Uterus (tissue), 4 donors: ENCODE data around the gene ANKLE2. TPM values are rescaled to one million over a fixed set of nuclear protein-coding genes. Genes with fewer than 3 reads are reported as not detected.
A peak's percentile ranks its signal among the peaks of the same experiment; 100 is the strongest.
"Not testable (repeated sequence)": the region's sequence is repeated elsewhere in the genome, so short reads cannot be mapped to it uniquely, and the experiment has no call there.

Experiments
- DNase-seq, 2 donors: peaks; one replicate each; pipeline ENCODE4 v3.0.0-alpha.2; 2019 to 2020
- H3K27ac ChIP-seq, 2 donors: fragments of 200-600 bp; sonication (generic); 1 replicate in 1 of 2; 2 replicates in 1 of 2; pipeline ENCODE4 v1.5.1; 2016 to 2018
- H3K27me3 ChIP-seq, 2 donors: fragments of 200-600 bp; sonication (generic); one replicate each; pipeline ENCODE4 v1.5.1; 2018 to 2019; ENCODE audit warnings: control low read depth in 1 of 2
- H3K36me3 ChIP-seq, 2 donors: fragments of 200-600 bp; sonication (generic); one replicate each; pipeline ENCODE4 v1.5.1; 2019; ENCODE audit warnings: control low read depth in 1 of 2
- H3K4me1 ChIP-seq, 2 donors: fragments of 200-600 bp; sonication (generic); one replicate each; pipeline ENCODE4 v1.5.1; 2018 to 2019; ENCODE audit warnings: control low read depth in 1 of 2
- H3K4me3 ChIP-seq, 2 donors: fragments of 200-600 bp; sonication (generic); 1 replicate in 1 of 2; 2 replicates in 1 of 2; pipeline ENCODE4 v1.5.1; 2018 to 2019; ENCODE audit warnings: mild to moderate bottlenecking in 1 of 2
- H3K9me3 ChIP-seq, 2 donors: fragments of 200-600 bp; sonication (generic); one replicate each; pipeline ENCODE4 v1.5.1; 2019; ENCODE audit warnings: control low read depth in 1 of 2
- CTCF ChIP-seq, 4 experiments: fragments of 200-600 bp in 2 of 4; fragments of 450-650 bp in 2 of 4; sonication (generic) in 2 of 4; IDR thresholded peaks; one replicate each; pipeline ENCODE4 v1.5.1; 2016 to 2019; ENCODE audit warnings: antibody characterized with exemption in 4 of 4, mild to moderate bottlenecking in 2 of 4, moderate library complexity in 1 of 4
- POLR2A ChIP-seq, 2 donors: fragments of 450-650 bp; IDR thresholded peaks; one replicate each; pipeline ENCODE4 v1.6.1; 2016; ENCODE audit warnings: antibody characterized with exemption in 2 of 2, mild to moderate bottlenecking in 1 of 2, moderate library complexity in 1 of 2
- intact Hi-C: fragments of 100-400 bp; cut with DNase I; formaldehyde crosslinking; loops from one replicate; pipeline ENCODE4 v1.15.1; 2023; ENCODE audit warnings: low total_unique reads
- total RNA-seq, 4 donors: library from RNA; depleted of rRNA in 3 of 4; stranded (reverse); fragments of >200 nt in 3 of 4; gene quantifications; one replicate each; pipeline versions ENCODE4 v1.1.0 to v1.2.4, GENCODE V29; 2014 to 2023
- donor health status: DM: yes; HTN: yes; CAD: no.

The ANKLE2 gene
- total RNA-seq, 4 donors from 2014 or later = 21.2 to 87.4 (median 69.6) TPM

GRCh38 chr12:132764231-132764630 lies 2.6 kb upstream of the ANKLE2 start:
- no peak for TF ChIP-seq CTCF (IDR thresholded peaks at IDR 0.05)
- TF ChIP-seq POLR2A (IDR thresholded peaks at IDR 0.05) = no peak
- H3K4me1 ChIP-seq = peaks cover 0 to 5% of the 10 kb centered on the region in 2 donors
- H3K9me3 ChIP-seq = no peaks in the 10 kb centered on the region
- H3K27me3 ChIP-seq = no peaks in the 10 kb centered on the region
- H3K4me3 ChIP-seq = no peak overlapping the region
- H3K27ac ChIP-seq = no peak overlapping the region
- H3K36me3 ChIP-seq = no peaks in the 10 kb centered on the region
- intact Hi-C loops = no loop called here
- DNase-seq = no peak

- peak; percentile 80 to 89 for DNase-seq
- Histone ChIP-seq H3K4me1 (peaks cover 0 to 5% of the 10 kb centered on the region in 2 donors), H3K27ac (peak overlapping the region; percentile 98 to 99), H3K4me3 (peak overlapping the region; percentile 68 to 72), H3K9me3 (no peaks in the 10 kb centered on the region), H3K27me3 (no peaks in the 10 kb centered on the region), H3K36me3 (no peaks in the 10 kb centered on the region)
- intact Hi-C loops = no loop called here
- TF ChIP-seq POLR2A (IDR thresholded peaks at IDR 0.05) = peak in 1 of 2 donors; percentile 45
- peak in 2 of 4 experiments; percentile 35 to 55 for TF ChIP-seq CTCF (IDR thresholded peaks at IDR 0.05)
These were observed 420 bp upstream of the ANKLE2 start for GRCh38 chr12:132761921-132762583.

GRCh38 chr12:132759359-132759758 lies 2.3 kb downstream of the ANKLE2 start:
- no peak for DNase-seq
- H3K9me3 ChIP-seq = no peaks in the 10 kb centered on the region
- TF ChIP-seq CTCF (IDR thresholded peaks at IDR 0.05) = no peak
- no peak for TF ChIP-seq POLR2A (IDR thresholded peaks at IDR 0.05)
- no peak overlapping the region for H3K27ac ChIP-seq
- H3K4me3 ChIP-seq = no peak overlapping the region
- no peaks in the 10 kb centered on the region for H3K27me3 ChIP-seq
- intact Hi-C loops = no loop called here
- H3K4me1 ChIP-seq = peaks cover 0 to 5% of the 10 kb centered on the region in 2 donors
- H3K36me3 ChIP-seq = no peaks in the 10 kb centered on the region

GRCh38 chr12:132758825-132759224 lies 2.8 kb downstream of the ANKLE2 start:
- H3K36me3 ChIP-seq, H3K4me3 ChIP-seq, H3K27ac ChIP-seq, H3K9me3 ChIP-seq, H3K4me1 ChIP-seq, intact Hi-C loops, H3K27me3 ChIP-seq, DNase-seq: not testable (repeated sequence)

- Histone ChIP-seq H3K27me3 (no peaks in the 10 kb centered on the region), H3K4me3 (no peak overlapping the region), H3K4me1 (no peaks in the 10 kb centered on the region), H3K27ac (no peak overlapping the region), H3K9me3 (no peaks in the 10 kb centered on the region), H3K36me3 (no peaks in the 10 kb centered on the region)
- intact Hi-C loops = no loop called here
- DNase-seq = no peak
- TF ChIP-seq POLR2A (IDR thresholded peaks at IDR 0.05) (no peak), CTCF (IDR thresholded peaks at IDR 0.05) (no peak)
These were observed 7.3 kb downstream of the ANKLE2 start for GRCh38 chr12:132754160-132754932.

- H3K4me3 ChIP-seq, H3K4me1 ChIP-seq, H3K36me3 ChIP-seq, intact Hi-C loops, H3K27ac ChIP-seq, H3K27me3 ChIP-seq, DNase-seq, H3K9me3 ChIP-seq: not testable (repeated sequence)
These were observed 8.0 kb downstream of the ANKLE2 start for GRCh38 chr12:132753670-132754069.
